Activated CD8-positive, alpha-beta T cell treated with anti-CD3 and anti-CD28 coated beads, Interleukin-2, amount 10 ng/mL, durations not matched to agents 7 days and 5 days (primary cell): Measurements from ENCODE around the gene TEKT5. TPM values are rescaled to one million over a fixed set of nuclear protein-coding genes. Genes with fewer than 3 reads are reported as not detected.

ENCODE experiments used
- ATAC-seq: fragments of 150-1000 bp; cut with Tn5 transposase; one replicate; pipeline ENCODE4 v1.10.0; 2021; ENCODE audit warnings: moderate library complexity
- CTCF ChIA-PET: fragments of 350-600 bp; sonication (Branson Sonifier 250); formaldehyde crosslinking; loops from one replicate; lab custom pipeline; 2021; ENCODE audit warnings: antibody characterized with exemption; lab: Charles Lee
- POLR2A ChIA-PET: fragments of 350-600 bp; sonication (Branson Sonifier 250); formaldehyde crosslinking; loops from one replicate; lab custom pipeline; 2021; ENCODE audit warnings: antibody characterized with exemption; lab: Charles Lee
- DNase-seq: peaks from one replicate; pipeline ENCODE4 v3.0.0-alpha.2; 2020
- H3K27ac Mint-ChIP-seq: one replicate; pipeline ENCODE4 v1.8.0; 2021; ENCODE audit warnings: mild to moderate bottlenecking, mixed read lengths
- H3K27me3 Mint-ChIP-seq: one replicate; pipeline ENCODE4 v1.8.0; 2021; ENCODE audit warnings: low read depth, mixed read lengths
- H3K36me3 Mint-ChIP-seq: one replicate; pipeline ENCODE4 v1.8.0; 2021; ENCODE audit warnings: low read depth, mixed read lengths
- H3K4me1 Mint-ChIP-seq: one replicate; pipeline ENCODE4 v1.8.0; 2021; ENCODE audit warnings: low read depth, mixed read lengths
- H3K4me3 Mint-ChIP-seq: one replicate; pipeline ENCODE4 v1.8.0; 2021; ENCODE audit warnings: mild to moderate bottlenecking, mixed read lengths
- H3K9me3 Mint-ChIP-seq: one replicate; pipeline ENCODE4 v1.8.0; 2022; ENCODE audit warnings: mixed read lengths; ENCODE audit not compliant: insufficient read depth
- total RNA-seq, 2 experiments: library from RNA; stranded (reverse); gene quantifications; one replicate each; pipeline ENCODE4 v1.2.3, GENCODE V29; 2021

The TEKT5 gene
- total RNA-seq, 2 experiments from 2014 or later, result not detected

- H3K36me3 Mint-ChIP-seq, result no peaks in the 10 kb centered on the region
- no peak overlapping the region for H3K4me3 Mint-ChIP-seq
- ATAC-seq (no peak), DNase-seq (no peak)
- ChIA-PET POLR2A (no interaction called here), CTCF (no interaction called here)
- no peaks in the 10 kb centered on the region for H3K9me3 Mint-ChIP-seq
- H3K27me3 Mint-ChIP-seq, result peaks cover 5% of the 10 kb centered on the region
- no peaks in the 10 kb centered on the region for H3K4me1 Mint-ChIP-seq
- H3K27ac Mint-ChIP-seq, result no peak overlapping the region
These were observed 28.4 kb downstream of the TEKT5 start for GRCh38 chr16:10666291-10666690.

GRCh38 chr16:10665166-10665565, 29.6 kb downstream of the TEKT5 start:
- Mint-ChIP-seq H3K9me3 (no peaks in the 10 kb centered on the region), H3K4me1 (no peaks in the 10 kb centered on the region), H3K4me3 (no peak overlapping the region), H3K27ac (no peak overlapping the region), H3K36me3 (no peaks in the 10 kb centered on the region), H3K27me3 (peaks cover 5% of the 10 kb centered on the region)
- ATAC-seq, result no peak
- CTCF ChIA-PET, result no interaction called here
- no peak for DNase-seq
- POLR2A ChIA-PET, result no interaction called here

GRCh38 chr16:10664720-10665126, 30.0 kb downstream of the TEKT5 start:
- CTCF ChIA-PET, result no interaction called here
- Mint-ChIP-seq H3K4me1 (no peaks in the 10 kb centered on the region), H3K4me3 (no peak overlapping the region), H3K36me3 (no peaks in the 10 kb centered on the region), H3K27me3 (peaks cover 5% of the 10 kb centered on the region), H3K27ac (no peak overlapping the region), H3K9me3 (no peaks in the 10 kb centered on the region)
- DNase-seq (no peak), ATAC-seq (no peak)
- POLR2A ChIA-PET, result no interaction called here

GRCh38 chr16:10663744-10664143, 31.0 kb downstream of the TEKT5 start:
- H3K27ac Mint-ChIP-seq, result no peak overlapping the region
- CTCF ChIA-PET, result no interaction called here
- H3K27me3 Mint-ChIP-seq, result peaks cover 5% of the 10 kb centered on the region
- DNase-seq (no peak), ATAC-seq (no peak)
- H3K4me1 Mint-ChIP-seq, result no peaks in the 10 kb centered on the region
- H3K36me3 Mint-ChIP-seq, result no peaks in the 10 kb centered on the region
- POLR2A ChIA-PET, result no interaction called here
- no peak overlapping the region for H3K4me3 Mint-ChIP-seq
- no peaks in the 10 kb centered on the region for H3K9me3 Mint-ChIP-seq

- DNase-seq (no peak), ATAC-seq (no peak)
- Mint-ChIP-seq H3K4me3 (no peak overlapping the region), H3K36me3 (no peaks in the 10 kb centered on the region), H3K9me3 (no peaks in the 10 kb centered on the region), H3K4me1 (no peaks in the 10 kb centered on the region), H3K27me3 (peaks cover 5% of the 10 kb centered on the region), H3K27ac (no peak overlapping the region)
- CTCF ChIA-PET, result no interaction called here
- POLR2A ChIA-PET, result no interaction called here
These were observed 31.6 kb downstream of the TEKT5 start for GRCh38 chr16:10663146-10663545.

GRCh38 chr16:10662212-10662611, 32.5 kb downstream of the TEKT5 start:
- no peak for DNase-seq
- H3K27ac Mint-ChIP-seq, result no peak overlapping the region

GRCh38 chr16:10661737-10662136, 33.0 kb downstream of the TEKT5 start:
- DNase-seq (no peak), ATAC-seq (no peak)
- ChIA-PET POLR2A (no interaction called here), CTCF (no interaction called here)
- no peak overlapping the region for H3K27ac Mint-ChIP-seq
- H3K4me1 Mint-ChIP-seq, result no peaks in the 10 kb centered on the region
- H3K27me3 Mint-ChIP-seq, result peaks cover 5% of the 10 kb centered on the region
- no peaks in the 10 kb centered on the region for H3K9me3 Mint-ChIP-seq
- no peaks in the 10 kb centered on the region for H3K36me3 Mint-ChIP-seq
- no peak overlapping the region for H3K4me3 Mint-ChIP-seq

More at GRCh38 chr16:10662212-10662611, 32.5 kb downstream of the TEKT5 start:
- ATAC-seq, result no peak
- Mint-ChIP-seq H3K4me1 (no peaks in the 10 kb centered on the region), H3K27me3 (peaks cover 5% of the 10 kb centered on the region), H3K4me3 (no peak overlapping the region), H3K36me3 (no peaks in the 10 kb centered on the region), H3K9me3 (no peaks in the 10 kb centered on the region)
- ChIA-PET POLR2A (no interaction called here), CTCF (no interaction called here)

- no peaks in the 10 kb centered on the region for H3K4me1 Mint-ChIP-seq
- CTCF ChIA-PET, result no interaction called here
- H3K36me3 Mint-ChIP-seq, result no peaks in the 10 kb centered on the region
- peaks cover 5% of the 10 kb centered on the region for H3K27me3 Mint-ChIP-seq
- H3K27ac Mint-ChIP-seq, result no peak overlapping the region
- ATAC-seq (no peak), DNase-seq (no peak)
- no peak overlapping the region for H3K4me3 Mint-ChIP-seq
- POLR2A ChIA-PET, result no interaction called here
- no peaks in the 10 kb centered on the region for H3K9me3 Mint-ChIP-seq
These were observed 33.6 kb downstream of the TEKT5 start for GRCh38 chr16:10660950-10661635.

GRCh38 chr16:10658943-10659342, 35.8 kb downstream of the TEKT5 start:
- ChIA-PET POLR2A (no interaction called here), CTCF (no interaction called here)
- H3K27ac Mint-ChIP-seq, result no peak overlapping the region
- H3K4me3 Mint-ChIP-seq, result no peak overlapping the region
- ATAC-seq, result no peak
- DNase-seq, result no peak
- H3K36me3 Mint-ChIP-seq, result no peaks in the 10 kb centered on the region
- H3K4me1 Mint-ChIP-seq, result no peaks in the 10 kb centered on the region
- no peaks in the 10 kb centered on the region for H3K9me3 Mint-ChIP-seq
- peaks cover 2% of the 10 kb centered on the region for H3K27me3 Mint-ChIP-seq

GRCh38 chr16:10657925-10658324, 36.8 kb downstream of the TEKT5 start:
- Mint-ChIP-seq H3K27me3 (peaks cover 2% of the 10 kb centered on the region), H3K4me1 (no peaks in the 10 kb centered on the region), H3K27ac (no peak overlapping the region), H3K36me3 (no peaks in the 10 kb centered on the region), H3K4me3 (no peak overlapping the region), H3K9me3 (no peaks in the 10 kb centered on the region)
- CTCF ChIA-PET, result no interaction called here
- ATAC-seq (no peak), DNase-seq (no peak)
- POLR2A ChIA-PET, result no interaction called here

GRCh38 chr16:10656618-10657017, 38.1 kb downstream of the TEKT5 start:
- H3K9me3 Mint-ChIP-seq, result no peaks in the 10 kb centered on the region
- no peaks in the 10 kb centered on the region for H3K27me3 Mint-ChIP-seq
- H3K4me3 Mint-ChIP-seq, result no peak overlapping the region
- no peaks in the 10 kb centered on the region for H3K36me3 Mint-ChIP-seq
- ATAC-seq (no peak), DNase-seq (no peak)
- CTCF ChIA-PET, result no interaction called here
- no peaks in the 10 kb centered on the region for H3K4me1 Mint-ChIP-seq
- POLR2A ChIA-PET, result no interaction called here
- H3K27ac Mint-ChIP-seq, result no peak overlapping the region

- Mint-ChIP-seq H3K36me3 (no peaks in the 10 kb centered on the region), H3K4me3 (no peak overlapping the region), H3K9me3 (no peaks in the 10 kb centered on the region), H3K27me3 (no peaks in the 10 kb centered on the region), H3K27ac (no peak overlapping the region), H3K4me1 (no peaks in the 10 kb centered on the region)
- ATAC-seq (no peak), DNase-seq (no peak)
- ChIA-PET POLR2A (no interaction called here), CTCF (no interaction called here)
These were observed 39.2 kb downstream of the TEKT5 start for GRCh38 chr16:10655415-10655977.
